ENCODE results near the gene BTBD9.

- TF ChIP-seq, protein P1, sequence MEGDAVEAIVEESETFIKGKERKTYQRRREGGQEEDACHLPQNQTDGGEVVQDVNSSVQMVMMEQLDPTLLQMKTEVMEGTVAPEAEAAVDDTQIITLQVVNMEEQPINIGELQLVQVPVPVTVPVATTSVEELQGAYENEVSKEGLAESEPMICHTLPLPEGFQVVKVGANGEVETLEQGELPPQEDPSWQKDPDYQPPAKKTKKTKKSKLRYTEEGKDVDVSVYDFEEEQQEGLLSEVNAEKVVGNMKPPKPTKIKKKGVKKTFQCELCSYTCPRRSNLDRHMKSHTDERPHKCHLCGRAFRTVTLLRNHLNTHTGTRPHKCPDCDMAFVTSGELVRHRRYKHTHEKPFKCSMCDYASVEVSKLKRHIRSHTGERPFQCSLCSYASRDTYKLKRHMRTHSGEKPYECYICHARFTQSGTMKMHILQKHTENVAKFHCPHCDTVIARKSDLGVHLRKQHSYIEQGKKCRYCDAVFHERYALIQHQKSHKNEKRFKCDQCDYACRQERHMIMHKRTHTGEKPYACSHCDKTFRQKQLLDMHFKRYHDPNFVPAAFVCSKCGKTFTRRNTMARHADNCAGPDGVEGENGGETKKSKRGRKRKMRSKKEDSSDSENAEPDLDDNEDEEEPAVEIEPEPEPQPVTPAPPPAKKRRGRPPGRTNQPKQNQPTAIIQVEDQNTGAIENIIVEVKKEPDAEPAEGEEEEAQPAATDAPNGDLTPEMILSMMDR (IDR thresholded peaks at IDR 0.05; ENCODE audit: poor library complexity), result no peak
- no peak for TF ChIP-seq EZH2 (IDR thresholded peaks at IDR 0.05; ENCODE audit: borderline replicate concordance)
Observed at GRCh38 chr6:38176797-38177751, 462.7 kb downstream of the BTBD9 start.

All from hepatocyte (in vitro differentiated cells).